Measurements from ENCODE around the gene GAB2. TPM values are rescaled to one million over a fixed set of nuclear protein-coding genes. Genes with fewer than 3 reads are reported as not detected.

Gene GAB2
- polyA plus RNA-seq, 2 of the 4 experiments (the other 2 are of a cell fraction) = 2.8 to 4.7 TPM

- WGBS (ENCODE audit: missing lambda C conversion rate) = 95% methylated on average over 1 of the region's 1 CpG
- CTCF ChIA-PET = no interaction called here
- POLR2A ChIA-PET = no interaction called here
- ATAC-seq = no peak
- no peak for FAIRE-seq
- no peak overlapping the region for H3K4me2 ChIP-seq
- no peak overlapping the region for H3K27ac ChIP-seq
- H3K4me1 ChIP-seq = peaks cover 2% of the 10 kb centered on the region
- TF ChIP-seq TFCP2L1 (CRISPR knock-in tag; IDR thresholded peaks at IDR 0.05) (no peak), KDM1A (IDR thresholded peaks at IDR 0.05; ENCODE audit: low read depth) (no peak), HOXB5 (CRISPR knock-in tag; IDR thresholded peaks at IDR 0.05) (no peak), GATA3 (IDR thresholded peaks at IDR 0.05; ENCODE audit: borderline replicate concordance) (no peak), JUNB (IDR thresholded peaks at IDR 0.05) (no peak)
- no peaks in the 10 kb centered on the region for H3K9me3 ChIP-seq
- H3K4me3 ChIP-seq = no peak overlapping the region
- no peak for DNase-seq (ENCODE audit: low read depth in 1 of 2, low spot score in 1 of 2)
Measured at GRCh38 chr11:78282821-78283220, 134.8 kb downstream of the GAB2 start.

- H3K9me3 ChIP-seq = no peaks in the 10 kb centered on the region
- ATAC-seq (no peak), DNase-seq (ENCODE audit: low read depth in 1 of 2, low spot score in 1 of 2) (no peak), FAIRE-seq (no peak)
- CTCF ChIA-PET = no interaction called here
- no peak overlapping the region for H3K27ac ChIP-seq
- 45% methylated on average over 2 of the region's 2 CpGs for WGBS (ENCODE audit: missing lambda C conversion rate)
- POLR2A ChIA-PET = no interaction called here
- no peak overlapping the region for H3K4me2 ChIP-seq
- TF ChIP-seq KDM1A (IDR thresholded peaks at IDR 0.05; ENCODE audit: low read depth) (no peak), CBX2 (IDR thresholded peaks at IDR 0.05; ENCODE audit: borderline replicate concordance, low read depth) (no peak), POLR2A (IDR thresholded peaks at IDR 0.05; ENCODE audit: low read length) (no peak), TFCP2L1 (CRISPR knock-in tag; IDR thresholded peaks at IDR 0.05) (no peak), CEBPB (IDR thresholded peaks at IDR 0.05) (no peak), HOXB5 (CRISPR knock-in tag; IDR thresholded peaks at IDR 0.05) (no peak), MAFK (IDR thresholded peaks at IDR 0.05; ENCODE audit: partially characterized antibody) (no peak), MAX (IDR thresholded peaks at IDR 0.05) (no peak), EHF (CRISPR knock-in tag; IDR thresholded peaks at IDR 0.05) (no peak), JUN (IDR thresholded peaks at IDR 0.05) (no peak), BCL3 (IDR thresholded peaks at IDR 0.05) (no peak), JUNB (IDR thresholded peaks at IDR 0.05) (no peak), FOSL2 (IDR thresholded peaks at IDR 0.05) (no peak), FOSL2 (CRISPR knock-in tag; IDR thresholded peaks at IDR 0.05) (no peak), HES2 (IDR thresholded peaks at IDR 0.05) (no peak), REST (IDR thresholded peaks at IDR 0.05) (no peak), FOSB (CRISPR knock-in tag; IDR thresholded peaks at IDR 0.05) (no peak), ZFP36 (IDR thresholded peaks at IDR 0.05; ENCODE audit: borderline replicate concordance, partially characterized antibody) (no peak), ZC3H11A (IDR thresholded peaks at IDR 0.05) (no peak), RFX5 (IDR thresholded peaks at IDR 0.05) (no peak)
- no peak overlapping the region for H3K4me3 ChIP-seq
- peaks cover 8% of the 10 kb centered on the region for H3K4me1 ChIP-seq
Measured at GRCh38 chr11:78281511-78281910, 136.1 kb downstream of the GAB2 start.
